Iris pigment epithelial cell (primary cell): ENCODE data around the gene GSTO2.
A peak's percentile ranks its signal among the peaks of the same experiment; 100 is the strongest.

Experiments
- DNase-seq: peaks from one replicate; pipeline ENCODE4 v3.0.0-alpha.2; 2011; ENCODE audit warnings: low read depth

GSTO2 gene

DNA sequence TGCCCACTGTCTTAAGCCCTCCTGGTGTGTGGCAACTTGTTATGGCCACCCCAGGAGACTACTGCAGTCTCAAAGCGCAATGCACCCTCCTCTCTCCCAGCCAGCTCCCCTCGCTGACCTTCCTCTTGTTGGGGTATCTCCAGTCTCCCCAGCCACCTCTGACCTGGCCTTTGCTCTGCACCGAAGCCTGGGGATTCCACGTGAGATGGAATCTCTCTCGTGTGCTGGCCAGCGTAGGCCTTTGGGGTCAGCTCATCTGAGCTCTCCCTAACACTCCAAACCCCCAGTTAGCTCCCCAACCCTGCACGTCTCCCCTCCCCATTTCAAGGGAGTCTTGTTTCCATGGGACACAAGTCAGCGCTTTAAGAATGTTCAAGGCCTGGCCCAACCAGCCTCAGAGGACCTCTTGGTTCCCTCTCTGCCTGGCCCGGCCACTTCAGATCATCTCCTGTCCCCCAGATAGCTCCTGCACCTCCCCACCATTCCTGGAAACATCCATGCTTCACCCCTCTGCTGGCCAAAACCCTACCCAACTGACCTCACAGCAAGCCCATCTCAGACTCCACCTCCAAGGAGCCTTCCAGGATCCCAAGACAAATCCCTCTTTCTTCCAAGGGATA, 58.1 kb downstream of the GSTO2 start:
- DNase-seq = peak; percentile 10

DNA sequence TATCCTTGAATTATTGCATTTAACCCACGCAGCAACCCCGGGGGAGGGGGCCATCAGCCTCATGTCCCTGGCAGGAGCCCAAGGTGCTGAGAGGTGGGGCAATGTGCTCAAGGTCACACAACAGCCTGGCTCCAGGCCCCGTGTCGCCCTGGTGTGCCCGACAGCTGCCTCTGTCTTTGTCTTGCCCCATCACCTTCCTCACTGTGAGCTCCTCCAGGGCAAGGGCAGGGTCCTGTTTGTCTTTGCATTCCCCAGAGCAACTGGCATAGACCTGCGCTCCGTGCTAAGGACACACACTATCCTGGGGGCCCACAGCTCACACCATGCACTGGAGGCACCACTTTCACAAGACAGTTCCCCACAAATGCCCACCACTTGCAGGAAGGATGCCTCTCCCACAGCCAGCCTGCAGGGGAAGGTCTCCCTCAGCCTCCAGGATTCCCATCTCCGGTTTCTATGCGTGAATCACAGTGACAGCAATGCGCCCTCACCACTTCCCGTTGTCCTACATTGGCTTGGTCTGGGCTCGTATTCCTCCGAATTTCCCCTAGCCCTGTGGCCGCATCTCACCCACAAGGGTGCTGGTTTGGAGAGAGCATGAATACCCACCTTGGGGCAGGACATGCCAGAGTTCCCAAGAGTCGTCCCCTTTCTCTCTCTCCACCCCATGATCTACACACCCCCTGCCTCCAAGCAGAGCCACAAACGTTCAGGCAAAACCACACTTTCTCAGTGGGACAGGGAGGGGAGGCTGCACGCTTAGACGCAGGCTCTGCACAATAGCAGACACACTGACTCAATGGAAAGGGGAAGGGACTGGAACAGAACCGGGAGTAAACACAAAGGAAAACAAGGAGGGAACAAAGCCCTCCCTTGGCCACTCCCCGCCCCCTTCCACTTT, 59.0 kb downstream of the GSTO2 start:
- peak; percentile 89 for DNase-seq

DNA sequence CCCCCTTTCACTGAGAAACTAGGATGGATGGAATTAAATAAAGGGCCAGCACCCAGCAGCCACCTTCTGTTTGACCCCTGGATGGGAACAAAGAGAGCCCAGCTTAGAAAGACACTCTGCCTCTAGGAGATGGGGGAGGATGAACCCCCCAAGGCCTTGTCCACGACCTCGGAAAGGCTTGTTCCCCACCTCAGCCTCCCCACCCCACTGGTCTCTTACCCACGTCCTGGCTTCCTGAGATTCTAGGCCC, 59.6 kb downstream of the GSTO2 start:
- no peak for DNase-seq

DNA sequence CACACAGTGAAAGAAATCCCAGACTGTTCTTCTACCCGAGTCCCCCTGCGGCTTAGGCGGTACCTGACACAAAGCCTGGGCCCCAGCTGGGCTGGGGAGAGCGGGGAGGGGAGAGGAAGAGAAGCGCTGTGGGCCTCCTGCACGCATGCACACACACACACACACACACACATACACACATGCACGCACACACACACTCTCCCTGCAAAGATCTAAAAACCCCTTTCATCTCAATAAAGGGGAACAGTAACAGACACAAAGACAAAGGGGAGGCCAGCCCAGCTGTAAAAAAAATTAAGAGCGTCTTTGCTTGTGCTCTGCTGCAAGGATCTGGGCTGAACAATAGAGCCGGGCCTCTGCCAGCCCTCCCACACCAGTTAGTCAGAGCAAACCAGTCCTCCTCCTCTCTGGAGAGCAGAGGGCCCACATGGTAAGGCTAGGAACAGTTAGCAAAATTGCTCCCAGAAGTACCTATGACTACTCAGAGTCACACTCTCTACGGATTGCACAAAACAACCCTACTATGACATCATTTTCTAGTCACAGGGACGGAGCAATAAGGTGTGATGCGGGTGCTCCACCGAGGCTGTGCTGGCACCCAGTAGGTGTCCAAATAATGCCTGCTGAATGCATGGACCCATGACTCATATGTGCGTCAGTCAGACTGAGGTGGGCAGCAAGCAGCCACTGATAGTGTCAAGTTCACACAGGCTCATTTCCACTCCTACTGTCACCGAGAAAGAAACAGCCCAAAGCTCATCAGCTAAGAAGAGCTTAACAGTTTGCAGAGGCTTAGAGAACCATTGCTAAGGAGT, 60.1 kb downstream of the GSTO2 start:
- peak; percentile 93 for DNase-seq

DNA sequence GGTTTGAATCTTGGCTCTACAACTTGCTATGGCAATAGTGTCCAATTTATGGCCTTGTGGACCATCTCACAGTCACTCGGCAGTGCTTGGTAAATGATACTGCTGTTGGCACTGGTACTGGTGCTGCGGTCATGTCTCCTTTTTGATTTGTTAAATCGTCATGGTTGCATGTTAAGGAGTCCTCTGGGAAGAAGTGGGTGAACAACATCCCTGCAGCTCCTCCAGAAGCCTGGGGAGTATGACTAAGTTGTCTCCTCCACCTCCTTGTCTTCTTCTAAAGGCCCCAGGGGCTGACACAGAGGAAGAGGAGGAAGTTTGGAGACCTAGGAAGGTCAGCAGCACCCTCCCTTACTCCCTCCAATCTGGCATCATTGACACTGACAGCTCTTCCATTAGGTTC, 60.8 kb downstream of the GSTO2 start:
- DNase-seq = peak; percentile 67

DNA sequence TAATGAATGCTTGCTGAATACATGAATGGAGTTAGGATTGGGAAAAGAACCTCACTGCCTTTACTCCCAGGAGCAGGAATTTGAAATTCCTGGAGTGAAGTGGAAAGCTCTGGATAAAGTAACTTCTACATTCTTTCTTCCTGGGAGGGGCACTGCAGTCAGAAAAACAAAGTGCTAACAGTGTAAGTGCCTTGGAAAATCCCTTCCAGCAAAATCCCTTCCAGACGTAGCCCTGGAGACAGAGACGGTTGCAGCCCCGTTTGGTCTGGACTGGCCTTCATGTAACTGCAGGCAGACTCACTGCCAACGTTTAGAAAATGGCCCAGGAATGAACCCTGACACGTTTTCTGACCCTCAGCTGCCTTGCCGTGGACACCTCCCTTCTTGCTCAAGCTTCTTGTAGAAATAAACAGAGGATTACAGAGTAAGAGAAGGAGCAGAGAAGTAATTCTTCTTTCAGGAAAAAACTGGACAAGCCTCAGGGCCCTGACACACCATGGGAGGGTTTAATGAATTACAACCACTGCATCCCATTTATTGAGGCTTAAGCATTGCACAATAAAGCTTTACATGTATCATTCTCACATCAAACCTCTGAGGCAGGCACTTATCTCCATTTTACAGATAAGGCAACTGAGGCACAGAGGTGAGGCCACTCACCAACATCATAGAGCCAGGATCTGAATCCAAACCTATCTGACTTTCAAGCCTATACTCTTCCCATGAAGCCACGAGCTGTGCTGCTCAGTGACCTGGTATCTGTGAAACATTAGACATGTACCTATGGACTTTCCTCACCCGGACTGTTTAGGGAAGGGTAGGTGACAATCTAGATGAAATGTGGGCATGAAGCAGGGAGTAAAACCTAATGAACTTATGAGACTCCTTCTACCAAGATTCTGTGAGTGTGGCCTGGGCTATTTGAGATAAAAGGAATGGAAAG, 61.5 kb downstream of the GSTO2 start:
- DNase-seq = peak; percentile 96

DNA sequence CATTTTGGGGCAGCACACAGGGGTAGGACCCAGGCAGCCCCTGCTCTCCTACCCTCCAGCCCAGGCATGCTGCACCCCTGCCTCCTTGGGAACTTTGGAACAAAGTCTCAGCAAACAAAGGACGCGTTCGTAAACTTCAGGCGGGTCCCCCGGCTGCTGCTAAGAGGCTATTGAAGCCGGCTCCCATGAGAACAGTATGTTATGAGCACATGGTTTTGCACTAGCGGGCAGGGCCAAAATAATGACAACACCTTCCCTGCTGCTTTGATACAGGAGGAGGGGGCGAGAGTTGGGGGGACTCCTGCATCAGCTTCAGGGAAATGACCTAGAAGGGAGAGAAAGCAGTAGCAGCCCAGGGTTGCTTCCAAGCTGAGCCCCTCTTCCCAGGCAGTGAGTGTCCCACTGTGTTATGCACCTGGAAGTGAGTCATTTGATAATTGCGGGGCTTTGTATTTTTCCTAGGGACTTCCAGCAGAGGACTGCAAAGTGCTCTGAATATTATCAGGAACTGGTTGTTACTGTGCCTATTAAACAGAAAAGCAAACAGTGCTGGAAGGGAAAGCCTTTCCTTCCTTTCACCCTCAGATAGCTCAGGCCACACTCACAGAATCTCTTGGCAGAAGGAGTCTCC, 62.3 kb downstream of the GSTO2 start:
- peak; percentile 76 for DNase-seq

DNA sequence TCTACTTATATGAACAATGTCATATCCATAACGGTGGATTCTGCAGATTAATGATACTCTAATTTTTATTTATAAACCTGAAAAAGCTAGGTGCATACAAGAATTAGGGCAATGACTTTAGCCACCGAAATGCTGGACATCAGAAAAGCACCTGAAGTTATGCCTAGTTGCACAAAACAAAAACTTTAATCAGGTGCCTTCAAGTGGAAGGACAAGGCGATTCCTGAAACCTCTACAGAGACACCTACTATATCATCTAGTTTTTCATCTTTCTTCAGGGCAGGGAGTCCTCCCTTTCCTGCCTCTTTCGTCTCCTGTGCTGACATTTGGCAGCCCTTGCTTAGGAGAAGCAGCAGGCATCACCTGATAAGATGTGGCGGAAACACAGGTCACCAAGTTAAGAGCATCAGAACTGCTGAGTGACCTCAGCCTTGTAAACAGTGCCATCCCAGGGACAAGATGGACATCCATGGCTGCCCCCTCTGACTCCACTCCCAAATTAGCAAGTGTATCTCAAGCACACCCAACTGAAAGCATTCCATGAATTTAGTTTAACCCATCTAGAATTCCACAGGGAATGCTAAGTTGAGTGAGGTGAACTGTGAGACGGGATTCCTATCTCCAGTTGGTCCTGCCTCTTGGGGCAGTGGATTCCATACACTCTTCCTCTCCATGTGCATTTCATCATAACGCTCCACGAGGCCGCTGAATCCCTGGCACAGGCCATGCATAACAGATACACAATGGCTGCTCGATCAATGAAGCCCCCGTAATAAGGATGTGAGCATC, 63.5 kb downstream of the GSTO2 start:
- no peak for DNase-seq

DNA sequence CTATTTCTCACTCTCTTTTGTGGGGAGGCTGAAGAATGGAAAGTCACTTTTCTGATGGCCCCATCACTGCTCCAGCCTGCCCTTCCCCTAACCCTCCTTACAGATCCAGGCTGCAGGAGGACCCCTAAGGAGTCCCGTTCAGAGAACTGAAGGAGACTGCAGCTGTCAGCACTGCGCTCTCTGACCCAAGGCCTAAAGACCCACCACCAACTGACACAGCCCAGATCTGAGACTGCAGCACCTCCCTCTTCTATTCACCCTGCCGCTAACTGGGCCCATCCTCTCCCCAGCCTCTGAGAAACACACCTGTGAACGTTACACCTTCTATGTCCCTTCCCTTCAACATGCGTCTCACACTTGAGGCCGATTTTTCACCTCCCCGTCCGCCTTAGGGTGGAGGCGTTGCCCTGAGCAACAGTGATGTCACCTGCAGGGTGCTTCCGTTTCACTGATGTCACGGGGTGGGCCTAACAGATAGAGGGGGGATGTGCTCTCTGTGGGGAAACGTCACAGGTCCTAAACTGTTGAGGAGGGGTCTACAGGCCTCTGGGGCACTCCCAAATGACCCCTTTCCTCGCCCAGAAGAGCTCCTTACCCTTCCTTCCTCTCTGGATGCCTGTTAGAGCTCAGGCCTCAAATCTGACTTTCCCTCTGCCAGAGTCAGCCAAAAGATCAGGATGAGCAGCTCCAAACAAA, 64.2 kb downstream of the GSTO2 start:
- DNase-seq = peak; percentile 70

DNA sequence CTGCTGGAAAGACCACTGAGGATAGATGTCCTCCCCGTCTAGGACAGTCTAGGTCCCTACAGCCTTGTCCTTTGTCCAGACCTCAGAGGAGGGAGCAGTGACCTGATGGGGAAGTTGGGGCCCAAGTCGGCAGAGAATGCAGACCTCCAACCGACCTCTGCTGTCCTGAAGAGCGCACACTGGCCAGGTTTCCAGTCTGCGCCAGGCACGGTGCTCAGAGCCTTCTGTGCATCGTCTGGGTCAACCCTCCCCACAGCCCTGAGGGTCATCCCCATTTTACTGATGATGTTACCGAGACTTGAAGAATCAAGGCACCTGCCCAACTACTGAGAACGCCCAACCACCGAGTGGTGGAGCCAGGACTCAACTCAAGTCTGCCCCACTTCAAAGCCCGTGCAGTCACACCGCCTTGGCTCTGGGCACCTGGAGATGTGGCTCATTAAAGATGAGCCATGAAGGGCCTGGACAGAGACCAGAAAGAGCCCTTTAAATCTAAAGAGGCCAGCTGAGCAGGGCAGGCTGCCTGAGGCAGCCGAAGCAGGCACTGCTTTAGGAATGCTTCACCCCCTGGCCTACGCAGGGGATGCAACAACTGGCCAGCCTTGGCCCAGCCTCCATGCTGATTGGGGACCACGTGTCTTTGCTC, 64.9 kb downstream of the GSTO2 start:
- no peak for DNase-seq

DNA sequence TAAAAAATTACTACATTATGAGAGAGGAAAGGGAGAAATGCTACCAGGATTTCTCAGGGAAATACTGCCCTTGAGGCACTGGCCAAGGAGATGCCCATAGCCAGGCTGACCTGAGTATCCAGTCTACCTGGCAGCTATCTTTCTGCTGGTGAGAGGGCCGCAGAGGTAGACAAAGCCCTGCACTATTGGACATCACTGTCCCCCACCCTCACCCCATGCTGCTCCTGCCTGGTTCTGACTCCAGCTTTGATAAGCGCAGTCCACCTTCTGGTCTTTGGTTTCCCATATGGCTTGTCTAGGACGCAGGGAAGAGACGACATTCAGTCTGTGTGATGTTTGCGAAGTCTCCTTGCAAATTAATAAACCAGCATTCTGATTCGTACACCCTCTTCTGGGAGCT, 65.6 kb downstream of the GSTO2 start:
- DNase-seq = no peak

DNA sequence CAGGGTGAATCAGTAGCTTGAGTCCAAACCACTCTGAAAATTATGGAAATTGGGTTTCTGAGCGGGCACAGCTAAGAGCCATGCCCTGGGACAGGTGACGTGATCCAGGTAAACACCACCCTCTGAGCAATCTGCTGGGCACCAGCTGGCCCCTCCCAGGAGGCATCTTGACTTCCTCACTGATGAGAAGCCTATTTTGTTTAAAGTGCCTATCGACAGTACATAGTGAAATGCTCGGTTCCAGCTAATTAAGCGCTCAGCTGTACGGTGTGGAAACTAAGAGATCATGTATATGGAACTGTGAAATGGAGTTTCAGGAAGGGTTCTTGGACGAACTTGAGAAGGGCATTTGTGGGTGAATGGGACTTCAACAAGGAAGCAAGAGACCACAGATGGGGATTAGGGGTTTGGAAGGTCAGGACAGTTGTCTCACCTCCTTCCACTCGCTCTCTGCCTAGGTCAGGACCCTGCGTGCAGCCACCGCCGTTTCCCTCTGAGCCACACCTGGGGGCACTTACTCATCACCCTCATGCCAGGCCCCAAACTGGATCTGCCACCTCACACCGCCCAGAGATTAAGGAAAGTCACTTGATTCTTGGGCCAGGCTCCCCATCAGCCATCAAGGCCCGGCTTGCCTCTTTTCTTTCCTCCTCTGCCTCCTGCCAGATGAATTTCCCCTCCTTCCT, 66.1 kb downstream of the GSTO2 start:
- no peak for DNase-seq

DNA sequence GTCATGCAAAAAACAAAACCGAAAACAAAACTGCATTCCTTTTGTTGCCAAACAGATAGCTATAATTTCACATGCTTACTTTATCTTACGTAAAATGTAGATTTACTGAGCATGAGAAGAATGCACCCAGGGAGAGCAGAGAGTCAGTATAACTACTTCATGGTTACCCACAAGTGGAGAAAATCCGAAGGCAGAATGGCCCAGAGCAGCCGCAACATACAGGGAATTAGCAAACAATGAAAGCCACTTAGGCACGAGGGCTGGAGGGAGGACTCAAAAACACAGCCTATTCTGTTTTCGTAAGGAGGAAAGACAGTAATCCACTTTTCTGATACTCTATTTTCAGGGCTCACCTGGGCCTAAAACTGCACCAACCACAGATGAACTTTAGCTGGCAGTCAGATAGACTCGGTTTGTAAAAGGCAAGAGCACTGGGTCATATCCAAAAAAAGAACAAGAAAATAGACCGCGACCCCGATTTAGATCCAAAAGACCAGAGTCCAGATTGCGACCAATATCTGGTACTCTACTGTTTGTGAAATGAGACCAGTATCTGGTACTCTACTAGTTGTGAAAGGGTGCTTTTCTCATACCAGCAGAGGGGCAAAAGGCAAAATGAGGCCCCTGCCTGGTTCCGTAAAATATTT, 68.0 kb downstream of the GSTO2 start:
- peak; percentile 90 for DNase-seq

DNA sequence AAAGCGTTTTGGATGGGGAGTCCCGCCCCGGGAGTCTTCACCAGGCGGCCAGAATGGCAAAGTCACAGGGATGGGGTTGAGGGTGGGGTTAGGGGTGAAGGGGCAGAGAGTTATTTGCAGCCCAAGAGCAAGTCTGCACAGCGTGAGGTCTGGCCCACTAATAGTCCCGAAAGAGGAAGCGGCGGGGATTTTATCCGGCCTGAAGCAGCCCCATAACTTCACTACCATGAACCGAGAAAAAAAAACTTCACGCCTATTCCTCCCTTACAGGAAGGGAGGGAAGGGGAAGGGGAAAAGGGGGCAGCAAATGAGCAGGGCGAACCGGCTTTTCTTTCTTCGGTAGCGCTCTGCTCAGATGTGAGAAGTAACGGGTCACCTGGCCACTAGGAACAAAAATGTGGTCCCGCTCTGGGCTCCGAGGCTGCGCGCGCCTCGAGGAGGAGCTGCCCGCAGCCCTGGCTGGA, 68.6 kb downstream of the GSTO2 start:
- DNase-seq = no peak

DNA sequence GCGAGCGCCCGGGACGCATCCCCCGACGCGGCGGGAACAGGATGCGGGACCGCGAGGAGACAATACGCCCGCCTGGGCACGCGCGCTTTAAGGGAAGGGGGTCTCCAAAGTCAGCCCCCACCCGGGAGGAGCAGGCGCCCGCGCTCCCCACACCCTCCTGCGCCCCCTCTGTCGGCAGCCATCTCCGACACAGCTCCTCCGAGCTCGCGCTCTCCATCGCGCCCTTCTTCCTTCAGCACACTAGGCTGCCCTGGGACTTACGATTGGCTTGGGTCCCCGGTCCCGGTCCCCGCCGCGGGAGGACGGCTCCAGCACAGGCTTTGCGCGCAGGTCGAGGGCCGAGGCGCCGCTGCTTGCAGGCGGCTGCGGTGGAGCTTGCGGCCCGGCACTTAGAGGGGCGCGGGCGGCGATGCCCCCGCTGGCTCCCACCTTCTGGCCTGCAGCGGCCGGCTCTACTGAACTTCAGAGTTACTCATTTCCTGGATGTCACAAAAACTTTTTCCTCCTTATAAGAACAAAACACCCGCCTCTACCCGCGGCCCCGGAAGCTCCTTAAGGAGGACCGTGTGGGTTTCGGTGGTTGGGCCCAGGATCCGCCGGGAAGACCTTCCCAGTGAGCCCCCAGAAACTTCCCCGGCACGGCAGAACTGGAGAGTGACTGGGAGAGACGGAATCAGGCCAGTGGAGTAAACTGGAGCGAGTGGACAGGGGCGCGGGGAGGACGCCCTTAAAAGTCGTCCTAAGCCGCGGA, 69.2 kb downstream of the GSTO2 start, which contains the start of gene ITPRIP:
Gene ITPRIP (minus strand): TSS at position 481 of the 751 bp plus-strand sequence. CDS start 22,414 bp downstream, outside the sequence.
- peak; percentile 91 for DNase-seq

DNA sequence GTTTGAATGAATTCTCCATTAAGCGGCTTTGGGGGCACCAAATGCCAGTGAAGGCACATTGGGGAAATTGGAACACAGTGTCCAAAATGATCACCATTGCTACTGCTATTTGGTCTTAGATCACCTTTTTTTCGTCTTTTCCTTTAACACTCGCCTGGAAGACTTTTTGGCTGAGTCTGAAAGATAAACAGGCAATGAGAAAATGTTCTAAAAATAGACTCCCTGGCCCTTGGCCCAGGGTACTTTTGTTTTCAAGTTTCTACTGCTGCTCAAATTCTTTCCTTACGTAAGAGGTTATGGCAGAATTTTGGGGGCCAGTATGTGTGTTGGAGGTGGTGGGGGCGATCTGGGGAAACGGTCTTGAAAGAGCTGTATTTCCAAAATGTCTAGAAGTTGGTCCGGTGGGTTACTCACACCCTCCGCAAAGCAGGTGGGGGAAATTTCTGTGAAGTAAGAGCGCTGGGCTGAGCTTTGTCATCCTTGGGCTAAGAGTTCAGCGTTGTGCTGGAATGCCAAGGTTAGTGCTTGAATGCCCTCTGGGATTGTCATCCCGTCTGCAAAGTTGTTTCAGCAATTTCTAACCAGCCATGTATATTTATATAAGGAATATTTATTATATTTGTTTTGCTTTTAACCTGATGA, 70.6 kb downstream of the GSTO2 start:
- peak; percentile 82 for DNase-seq

DNA sequence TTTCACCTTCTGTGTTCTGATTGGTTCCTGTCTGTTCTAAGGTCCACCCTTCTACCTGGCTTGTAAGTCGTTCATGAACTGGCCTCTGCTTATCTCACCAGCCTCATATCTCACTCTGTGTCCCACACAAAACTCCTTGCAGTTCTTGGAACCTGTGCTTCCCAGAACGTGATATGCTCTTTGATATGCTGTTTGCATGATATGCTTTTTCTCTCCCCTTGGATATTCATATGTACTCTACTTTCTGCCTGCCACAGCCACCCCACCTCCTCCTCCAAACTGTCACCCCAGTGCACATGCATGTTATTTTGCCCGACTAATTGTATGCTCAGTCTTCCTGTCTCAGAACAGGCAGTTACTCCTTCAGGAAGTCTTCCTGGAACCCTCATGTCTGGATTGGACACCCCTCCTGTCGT, 71.1 kb downstream of the GSTO2 start:
- DNase-seq = no peak
